ENCODE results near the gene COL11A1. TPM values are rescaled to one million over a fixed set of nuclear protein-coding genes. Genes with fewer than 3 reads are reported as not detected.

Gene COL11A1
- total and polyA plus RNA-seq, 4 donors: 63.1 to 195 (median 122) TPM

DNA sequence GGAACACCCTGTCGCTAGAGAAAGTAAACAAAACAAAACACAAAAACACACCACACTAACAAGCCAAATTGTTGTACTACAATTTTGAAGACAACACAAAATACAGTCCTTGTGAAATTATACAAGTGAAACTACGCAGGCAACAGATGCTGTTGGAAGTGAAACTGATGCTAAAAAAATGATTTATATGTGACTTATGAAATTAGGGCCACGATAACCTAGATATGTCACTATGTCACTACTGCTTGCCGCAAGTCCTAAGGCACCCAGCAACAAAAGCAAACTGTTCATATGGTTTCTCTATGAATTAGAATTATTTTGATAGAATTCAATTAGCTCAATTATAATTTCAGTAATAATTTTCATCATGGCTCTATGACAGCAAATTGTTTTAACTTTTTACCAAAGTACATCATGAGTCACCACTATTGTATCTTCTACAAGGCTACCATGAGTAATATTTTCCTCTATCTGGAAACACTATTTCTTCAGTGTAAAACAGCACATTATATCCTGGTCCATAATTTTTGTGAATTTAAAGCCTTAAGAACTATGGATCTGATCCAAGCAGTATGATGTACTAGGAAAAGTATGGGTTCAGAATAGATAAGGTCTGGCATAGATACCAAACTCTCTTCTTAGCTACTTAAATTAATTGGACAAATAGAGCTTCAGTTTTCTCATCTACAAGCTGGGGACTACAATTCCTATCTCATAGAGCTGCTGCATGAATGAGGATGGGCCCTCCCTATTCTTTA is 216.3 kb downstream of the COL11A1 start:
- no CpG with 5 or more reads among the region's 4 CpGs for WGBS (ENCODE audit: insufficient coverage)
- no peak overlapping the region for H3K27ac ChIP-seq (ENCODE audit: low read depth, low read length)

DNA sequence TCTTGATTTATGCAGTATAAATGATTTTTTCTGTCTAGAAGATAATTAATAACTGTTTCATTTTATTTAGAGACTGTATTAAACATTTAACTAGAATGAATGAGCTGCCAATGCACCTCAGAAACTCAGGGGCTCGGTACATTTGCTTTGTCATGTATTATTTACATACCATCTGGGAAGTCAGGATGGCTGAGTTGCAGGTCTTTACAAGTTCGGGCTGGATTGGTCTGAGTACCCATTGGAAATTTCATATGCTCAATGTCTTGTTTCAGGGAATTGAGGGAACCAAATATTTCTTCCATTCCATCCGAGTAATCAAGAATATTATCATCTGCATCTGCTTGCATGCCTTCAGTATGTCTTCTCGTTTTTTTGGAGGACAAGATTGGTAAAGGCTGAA is 221.7 kb downstream of the COL11A1 start:
- Histone ChIP-seq H3K4me3 (ENCODE audit: low read depth, low read length) (no peak overlapping the region), H3K4me1 (ENCODE audit: control insufficient read depth, insufficient read depth, low read length) (no peaks in the 10 kb centered on the region), H3K27ac (ENCODE audit: low read depth, low read length) (no peak overlapping the region), H3K27me3 (ENCODE audit: control insufficient read depth, insufficient read depth, low read length) (no peaks in the 10 kb centered on the region), H3K9me3 (ENCODE audit: control insufficient read depth, insufficient read depth, low read length) (no peaks in the 10 kb centered on the region), H3K36me3 (ENCODE audit: control insufficient read depth, insufficient read depth, low read length) (peaks cover 2% of the 10 kb centered on the region)
- no CpG with 5 or more reads among the region's 4 CpGs for WGBS (ENCODE audit: insufficient coverage)
- DNase-seq (ENCODE audit: low read depth in 4 of 6, low spot score in 6 of 6): no peak

More for the DNA sequence above, 216.3 kb downstream of the COL11A1 start:
- no peaks in the 10 kb centered on the region for H3K36me3 ChIP-seq (ENCODE audit: control insufficient read depth, insufficient read depth, low read length)
- no peak for DNase-seq (ENCODE audit: low read depth in 4 of 6, low spot score in 6 of 6)
- H3K4me3 ChIP-seq (ENCODE audit: low read depth, low read length): no peak overlapping the region
- H3K9me3 ChIP-seq (ENCODE audit: control insufficient read depth, insufficient read depth, low read length): no peaks in the 10 kb centered on the region
- no peaks in the 10 kb centered on the region for H3K27me3 ChIP-seq (ENCODE audit: control insufficient read depth, insufficient read depth, low read length)
- H3K4me1 ChIP-seq (ENCODE audit: control insufficient read depth, insufficient read depth, low read length): no peaks in the 10 kb centered on the region

DNA sequence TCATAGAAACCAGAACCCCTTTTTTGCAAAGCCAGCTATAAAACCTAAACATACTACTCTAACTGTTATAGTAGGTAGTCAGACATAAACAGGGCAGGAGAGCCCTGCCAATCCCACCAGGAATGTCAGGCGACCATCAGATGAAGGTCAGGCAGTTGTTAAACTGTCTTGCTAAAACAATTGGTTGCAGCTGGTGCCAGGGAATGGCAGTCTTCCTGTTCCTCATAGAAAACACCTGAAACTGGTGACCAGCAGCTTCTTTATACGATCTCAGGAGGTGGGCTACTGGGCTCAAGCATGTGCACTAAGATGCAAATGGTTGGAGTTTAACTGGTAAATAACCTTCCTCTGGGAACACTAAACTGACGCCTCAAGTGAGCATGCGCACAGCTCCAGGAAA is 224.1 kb downstream of the COL11A1 start:
- Histone ChIP-seq H3K9me3 (ENCODE audit: control insufficient read depth, insufficient read depth, low read length) (no peaks in the 10 kb centered on the region), H3K27ac (ENCODE audit: low read depth, low read length) (no peak overlapping the region), H3K4me1 (ENCODE audit: control insufficient read depth, insufficient read depth, low read length) (no peaks in the 10 kb centered on the region), H3K27me3 (ENCODE audit: control insufficient read depth, insufficient read depth, low read length) (no peaks in the 10 kb centered on the region), H3K36me3 (ENCODE audit: control insufficient read depth, insufficient read depth, low read length) (peaks cover 2% of the 10 kb centered on the region), H3K4me3 (ENCODE audit: low read depth, low read length) (no peak overlapping the region)
- WGBS (ENCODE audit: insufficient coverage): 90% methylated on average over 2 of the region's 4 CpGs
- no peak for DNase-seq (ENCODE audit: low read depth in 4 of 6, low spot score in 6 of 6)

DNA sequence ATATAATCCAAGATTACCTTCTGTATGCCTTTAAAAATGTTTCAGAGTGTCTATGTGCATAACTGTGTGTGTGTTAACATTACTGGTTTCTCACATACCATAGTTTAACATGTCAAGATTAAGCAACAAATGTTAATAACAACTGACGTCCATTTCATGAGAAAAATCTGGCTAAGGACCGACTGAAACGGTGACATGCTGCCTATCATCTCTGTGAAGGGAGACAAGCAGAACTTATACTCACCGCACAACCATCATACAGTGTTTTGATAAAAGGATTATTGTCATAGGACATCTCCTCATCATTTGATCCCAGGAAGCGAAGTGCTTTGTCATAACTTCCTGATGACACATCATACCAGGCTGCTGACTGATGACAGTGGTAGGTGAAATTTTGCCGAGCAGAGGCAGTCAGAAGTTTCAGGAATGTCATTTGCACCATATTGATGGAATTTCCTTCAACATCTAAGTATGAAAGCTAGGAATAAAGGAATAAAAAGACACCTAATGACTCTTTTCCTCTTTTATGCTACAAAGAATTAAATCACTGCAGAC is 228.8 kb downstream of the COL11A1 start:
- DNase-seq (ENCODE audit: low read depth in 4 of 6, low spot score in 6 of 6): no peak
- Histone ChIP-seq H3K27me3 (ENCODE audit: control insufficient read depth, insufficient read depth, low read length) (no peaks in the 10 kb centered on the region), H3K4me1 (ENCODE audit: control insufficient read depth, insufficient read depth, low read length) (no peaks in the 10 kb centered on the region), H3K4me3 (ENCODE audit: low read depth, low read length) (no peak overlapping the region), H3K36me3 (ENCODE audit: control insufficient read depth, insufficient read depth, low read length) (peaks cover 2% of the 10 kb centered on the region), H3K27ac (ENCODE audit: low read depth, low read length) (no peak overlapping the region), H3K9me3 (ENCODE audit: control insufficient read depth, insufficient read depth, low read length) (no peaks in the 10 kb centered on the region)
- 93% methylated on average over 3 of the region's 6 CpGs for WGBS (ENCODE audit: insufficient coverage)

DNA sequence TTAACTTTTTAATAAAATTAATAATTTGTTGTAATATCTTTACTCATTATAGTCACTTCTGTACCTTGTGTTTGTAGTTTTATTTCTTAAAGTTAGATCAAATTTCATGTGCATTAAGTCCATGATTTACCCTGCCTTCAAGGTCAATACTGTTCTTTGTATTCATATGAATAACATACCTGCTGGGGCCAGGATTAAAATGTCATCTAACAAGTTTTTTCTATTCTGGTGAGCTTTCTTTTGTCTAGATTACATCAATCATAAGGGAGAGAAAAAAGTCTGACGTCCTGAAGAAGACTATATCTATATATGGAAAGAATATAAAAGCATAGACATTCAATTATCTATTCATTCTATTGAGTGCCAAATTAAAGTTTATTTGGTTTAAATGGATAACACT is 232.6 kb downstream of the COL11A1 start:
- Histone ChIP-seq H3K4me1 (ENCODE audit: control insufficient read depth, insufficient read depth, low read length) (no peaks in the 10 kb centered on the region), H3K27me3 (ENCODE audit: control insufficient read depth, insufficient read depth, low read length) (no peaks in the 10 kb centered on the region), H3K27ac (ENCODE audit: low read depth, low read length) (no peak overlapping the region), H3K4me3 (ENCODE audit: low read depth, low read length) (no peak overlapping the region), H3K9me3 (ENCODE audit: control insufficient read depth, insufficient read depth, low read length) (no peaks in the 10 kb centered on the region), H3K36me3 (ENCODE audit: control insufficient read depth, insufficient read depth, low read length) (no peaks in the 10 kb centered on the region)
- no CpG with 5 or more reads among the region's 1 CpG for WGBS (ENCODE audit: insufficient coverage)
- DNase-seq (ENCODE audit: low read depth in 4 of 6, low spot score in 6 of 6): no peak

DNA sequence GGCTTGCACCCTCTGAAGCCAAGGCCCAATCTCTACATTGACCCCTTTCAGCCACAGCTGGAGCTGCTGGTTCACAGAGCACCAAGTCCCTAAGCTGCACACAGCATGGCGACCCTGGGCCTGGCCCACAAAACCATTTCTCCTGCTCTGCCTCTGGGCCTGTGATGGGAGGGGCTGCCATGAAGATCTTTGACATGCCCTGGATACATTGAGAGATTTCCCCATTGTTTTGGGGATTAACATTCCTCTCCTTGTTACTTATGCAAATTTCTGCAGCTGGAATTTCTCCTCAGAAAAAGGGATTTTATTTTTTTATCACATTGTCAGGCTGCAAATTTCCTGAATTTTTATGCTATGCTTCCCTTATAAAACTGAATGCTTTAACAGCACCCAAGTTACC is 235.8 kb downstream of the COL11A1 start:
- no peak overlapping the region for H3K4me3 ChIP-seq (ENCODE audit: low read depth, low read length)
- H3K27me3 ChIP-seq (ENCODE audit: control insufficient read depth, insufficient read depth, low read length): no peaks in the 10 kb centered on the region
- H3K4me1 ChIP-seq (ENCODE audit: control insufficient read depth, insufficient read depth, low read length): no peaks in the 10 kb centered on the region
- no peak for DNase-seq (ENCODE audit: low read depth in 4 of 6, low spot score in 6 of 6)
- no peak overlapping the region for H3K27ac ChIP-seq (ENCODE audit: low read depth, low read length)
- no peaks in the 10 kb centered on the region for H3K9me3 ChIP-seq (ENCODE audit: control insufficient read depth, insufficient read depth, low read length)
- H3K36me3 ChIP-seq (ENCODE audit: control insufficient read depth, insufficient read depth, low read length): no peaks in the 10 kb centered on the region
- WGBS (ENCODE audit: insufficient coverage): no CpG with 5 or more reads among the region's 1 CpG

DNA sequence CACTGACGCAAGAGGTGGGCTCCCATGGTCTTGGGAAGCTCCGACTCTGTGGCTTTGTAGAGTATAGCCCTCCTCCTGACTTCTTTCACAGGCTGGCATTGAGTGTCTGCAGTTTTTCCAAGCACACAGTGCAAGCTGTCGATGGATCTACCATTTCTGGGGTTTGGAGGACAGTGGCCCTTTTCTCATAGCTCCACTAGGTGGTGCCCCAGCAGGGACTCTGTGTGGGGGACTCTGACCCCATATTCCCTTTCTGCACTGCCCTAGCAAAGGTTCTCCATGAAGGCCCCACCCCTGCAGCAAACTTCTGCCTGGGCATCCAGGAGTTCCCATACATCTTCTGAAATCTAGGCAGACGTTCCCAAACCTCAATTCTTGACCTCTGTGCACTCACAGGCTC is 236.2 kb downstream of the COL11A1 start:
- no peak for DNase-seq (ENCODE audit: low read depth in 4 of 6, low spot score in 6 of 6)
- no peaks in the 10 kb centered on the region for H3K27me3 ChIP-seq (ENCODE audit: control insufficient read depth, insufficient read depth, low read length)
- WGBS (ENCODE audit: insufficient coverage): 95% methylated on average over 4 of the region's 4 CpGs
- no peak overlapping the region for H3K4me3 ChIP-seq (ENCODE audit: low read depth, low read length)
- no peaks in the 10 kb centered on the region for H3K9me3 ChIP-seq (ENCODE audit: control insufficient read depth, insufficient read depth, low read length)
- no peaks in the 10 kb centered on the region for H3K4me1 ChIP-seq (ENCODE audit: control insufficient read depth, insufficient read depth, low read length)
- H3K36me3 ChIP-seq (ENCODE audit: control insufficient read depth, insufficient read depth, low read length): no peaks in the 10 kb centered on the region
- no peak overlapping the region for H3K27ac ChIP-seq (ENCODE audit: low read depth, low read length)

DNA sequence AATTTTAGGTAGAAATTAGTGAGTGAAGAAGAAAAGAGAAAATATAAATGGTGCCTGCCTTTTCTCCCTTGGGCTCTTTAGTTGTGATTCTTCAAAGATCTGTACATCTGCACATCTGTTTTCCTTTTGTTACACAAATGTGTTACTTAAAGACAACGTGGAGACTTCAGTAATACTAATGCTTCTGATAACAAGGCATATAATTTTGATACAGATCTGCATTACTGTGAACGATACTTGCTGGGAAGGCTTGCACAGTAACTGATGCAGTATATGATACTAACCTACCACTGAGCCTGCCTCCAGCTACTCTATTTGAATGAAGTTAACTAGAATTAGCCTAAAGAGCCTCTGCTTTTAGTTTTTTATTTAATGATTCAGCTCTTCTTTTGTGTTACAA is 244.6 kb downstream of the COL11A1 start:
- DNase-seq (ENCODE audit: low read depth in 4 of 6, low spot score in 6 of 6): no peak
- no peaks in the 10 kb centered on the region for H3K9me3 ChIP-seq (ENCODE audit: control insufficient read depth, insufficient read depth, low read length)
- H3K27ac ChIP-seq (ENCODE audit: low read depth, low read length): no peak overlapping the region
- H3K4me1 ChIP-seq (ENCODE audit: control insufficient read depth, insufficient read depth, low read length): no peaks in the 10 kb centered on the region
- H3K4me3 ChIP-seq (ENCODE audit: low read depth, low read length): no peak overlapping the region
- no CpG with 5 or more reads among the region's 2 CpGs for WGBS (ENCODE audit: insufficient coverage)
- no peaks in the 10 kb centered on the region for H3K36me3 ChIP-seq (ENCODE audit: control insufficient read depth, insufficient read depth, low read length)
- no peaks in the 10 kb centered on the region for H3K27me3 ChIP-seq (ENCODE audit: control insufficient read depth, insufficient read depth, low read length)

DNA sequence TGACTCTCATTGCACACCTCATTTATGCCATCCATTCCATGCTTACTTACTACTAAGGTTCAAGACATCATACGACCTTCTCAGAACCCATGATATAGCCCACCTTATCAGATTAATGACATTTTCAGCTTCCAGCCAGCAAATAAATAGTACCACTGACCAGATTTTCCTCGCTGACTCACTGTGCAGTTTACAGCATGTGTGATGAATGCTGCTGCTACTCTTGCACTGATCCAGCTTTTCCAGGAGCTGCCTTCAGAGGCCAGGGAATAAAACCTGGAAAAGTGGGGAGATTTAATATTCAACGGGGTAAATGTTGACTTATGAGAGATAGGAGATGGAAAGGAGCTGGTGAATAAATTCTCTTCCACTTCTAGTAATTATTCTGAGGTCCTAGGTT is 247.1 kb downstream of the COL11A1 start:
- 94% methylated on average over 2 of the region's 3 CpGs for WGBS (ENCODE audit: insufficient coverage)
- H3K4me3 ChIP-seq (ENCODE audit: low read depth, low read length): no peak overlapping the region
- H3K9me3 ChIP-seq (ENCODE audit: control insufficient read depth, insufficient read depth, low read length): no peaks in the 10 kb centered on the region
- no peaks in the 10 kb centered on the region for H3K36me3 ChIP-seq (ENCODE audit: control insufficient read depth, insufficient read depth, low read length)
- H3K4me1 ChIP-seq (ENCODE audit: control insufficient read depth, insufficient read depth, low read length): no peaks in the 10 kb centered on the region
- DNase-seq (ENCODE audit: low read depth in 4 of 6, low spot score in 6 of 6): no peak
- no peaks in the 10 kb centered on the region for H3K27me3 ChIP-seq (ENCODE audit: control insufficient read depth, insufficient read depth, low read length)
- no peak overlapping the region for H3K27ac ChIP-seq (ENCODE audit: low read depth, low read length)

DNA sequence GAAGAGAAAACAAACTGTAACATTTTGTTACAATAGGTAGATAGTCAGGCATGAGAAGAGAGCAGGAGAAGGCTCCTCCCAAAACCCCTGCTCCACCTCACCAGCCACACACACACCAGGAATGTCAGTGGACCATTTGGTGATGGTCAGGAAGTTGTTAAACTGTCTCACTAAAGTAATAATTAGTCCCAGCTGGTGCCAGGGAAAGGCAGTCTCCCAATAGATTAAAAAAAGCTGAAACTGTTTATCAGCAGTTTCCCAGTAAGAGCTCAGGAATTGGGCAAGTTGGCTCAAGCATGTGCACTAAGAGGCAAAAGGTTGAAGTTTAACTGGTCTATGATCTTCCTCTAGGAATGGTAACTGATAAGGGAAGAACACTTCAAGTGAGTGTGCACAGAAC is 249.6 kb downstream of the COL11A1 start:
- Histone ChIP-seq H3K4me1 (ENCODE audit: control insufficient read depth, insufficient read depth, low read length) (no peaks in the 10 kb centered on the region), H3K27ac (ENCODE audit: low read depth, low read length) (no peak overlapping the region), H3K36me3 (ENCODE audit: control insufficient read depth, insufficient read depth, low read length) (no peaks in the 10 kb centered on the region), H3K27me3 (ENCODE audit: control insufficient read depth, insufficient read depth, low read length) (no peaks in the 10 kb centered on the region), H3K9me3 (ENCODE audit: control insufficient read depth, insufficient read depth, low read length) (no peaks in the 10 kb centered on the region), H3K4me3 (ENCODE audit: low read depth, low read length) (no peak overlapping the region)
- DNase-seq (ENCODE audit: low read depth in 4 of 6, low spot score in 6 of 6): no peak
